ENCODE data around the gene PPP6R3.

DNA sequence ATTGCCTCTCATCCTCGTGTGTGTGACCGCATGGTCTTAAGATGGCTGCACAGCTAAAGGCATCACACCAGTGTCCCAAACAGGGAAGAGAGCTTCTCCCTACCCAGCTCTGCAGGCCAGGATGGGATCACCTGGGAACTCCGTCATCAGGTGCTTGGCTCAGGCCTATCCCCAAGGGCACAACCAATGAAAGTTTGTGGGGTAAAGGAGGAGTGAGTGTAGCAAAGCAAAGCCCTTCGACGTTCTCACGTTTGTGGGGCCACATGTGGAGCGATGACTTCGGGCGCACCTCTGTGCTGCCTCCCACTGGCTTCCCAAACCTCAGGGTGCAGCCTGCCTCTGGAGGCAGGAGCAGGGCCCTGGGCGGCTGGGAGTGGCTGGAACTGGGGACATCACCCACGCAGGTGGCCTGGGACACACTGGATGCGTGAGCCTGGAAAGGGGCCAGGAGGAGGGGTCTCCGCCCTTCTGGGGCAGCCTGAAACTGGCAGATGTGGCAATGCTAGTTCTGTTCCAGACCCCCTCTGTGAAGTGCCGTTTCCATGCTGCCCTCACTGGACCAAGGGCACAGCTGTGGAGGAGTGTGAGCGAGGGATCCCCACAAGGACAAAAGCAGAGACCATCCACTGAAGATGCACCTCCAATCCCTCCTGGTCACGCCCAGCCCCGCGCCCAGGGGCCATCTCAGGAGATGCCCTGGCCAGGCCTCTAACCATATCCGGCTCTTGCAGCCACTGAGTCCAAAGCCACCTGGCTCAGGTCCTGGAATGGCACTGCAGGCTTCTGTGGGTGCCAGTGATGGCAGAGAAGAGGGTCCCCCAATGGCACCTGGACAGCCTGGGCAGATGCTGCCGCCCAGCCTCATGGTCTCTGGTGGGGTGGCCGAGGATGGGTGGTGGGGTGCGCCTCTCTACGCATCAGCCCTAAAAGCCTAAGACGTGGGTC is 193.2 kb downstream of the PPP6R3 start:
- TF ChIP-seq CTCF (IDR thresholded peaks at IDR 0.05; ENCODE audit: extremely low read depth in 1 of 2, insufficient read depth in 1 of 2, low read depth in 1 of 2, low read length in 2 of 2) = no peak
- no peak for TF ChIP-seq POLR2AphosphoS5 (IDR thresholded peaks at IDR 0.05; ENCODE audit: insufficient read depth, low read depth, low read length)

All from endothelial cell of umbilical vein (primary cell).